Smooth muscle cell (in vitro differentiated cells): ENCODE measurements around the gene DEDD. TPM values are rescaled to one million over a fixed set of nuclear protein-coding genes. Genes with fewer than 3 reads are reported as not detected.

Experiments used
- DNase-seq: peaks from one replicate; lab custom pipeline; 2025; ENCODE audit not compliant: unreplicated experiment; lab: John Stamatoyannopoulos, UW
- H2AFZ ChIP-seq: fragments of 200-600 bp; sonication (generic); 2 replicates; pipeline ENCODE4 v1.6.0; 2016; ENCODE audit warnings: antibody characterized with exemption, low read depth, mild to moderate bottlenecking
- H3F3A ChIP-seq: fragments of 200-600 bp; sonication (generic); 2 replicates; pipeline ENCODE4 v1.6.0; 2017; ENCODE audit warnings: antibody characterized with exemption, low read depth
- H3K27ac ChIP-seq: fragments of 200-600 bp; sonication (generic); 2 replicates; pipeline ENCODE4 v1.5.1; 2016; ENCODE audit warnings: low read depth, mild to moderate bottlenecking
- H3K27me3 ChIP-seq: fragments of 200-600 bp; sonication (generic); 2 replicates; pipeline ENCODE4 v1.6.1; 2016; ENCODE audit warnings: low read depth, mild to moderate bottlenecking
- H3K36me3 ChIP-seq: fragments of 200-600 bp; sonication (generic); 2 replicates; pipeline ENCODE4 v1.5.1; 2016; ENCODE audit warnings: low read depth
- H3K4me1 ChIP-seq: fragments of 200-600 bp; sonication (generic); 2 replicates; pipeline ENCODE4 v1.5.1; 2016; ENCODE audit warnings: low read depth
- H3K4me2 ChIP-seq: fragments of 200-600 bp; sonication (generic); 2 replicates; pipeline ENCODE4 v1.6.0; 2016; ENCODE audit warnings: mild to moderate bottlenecking
- H3K4me3 ChIP-seq: fragments of 200-600 bp; sonication (generic); 2 replicates; pipeline ENCODE4 v1.5.1; 2016; ENCODE audit warnings: mild to moderate bottlenecking
- H3K79me2 ChIP-seq: fragments of 200-600 bp; sonication (generic); 2 replicates; pipeline ENCODE4 v1.6.0; 2016; ENCODE audit warnings: low read depth, mild to moderate bottlenecking
- H3K9ac ChIP-seq: fragments of 200-600 bp; sonication (generic); 2 replicates; pipeline ENCODE4 v1.6.0; 2016; ENCODE audit warnings: low read depth
- H3K9me3 ChIP-seq: fragments of 200-600 bp; sonication (generic); replicated peaks from 2 replicates; pipeline ENCODE4 v1.5.1; 2016; ENCODE audit warnings: low read depth
- H4K20me1 ChIP-seq: fragments of 200-600 bp; sonication (generic); 2 replicates; pipeline ENCODE4 v1.6.0; 2016; ENCODE audit warnings: low read depth
- CTCF ChIP-seq: fragments of 200-600 bp; sonication (generic); IDR thresholded peaks from 2 replicates; pipeline ENCODE4 v1.5.1; 2017; ENCODE audit warnings: borderline replicate concordance, mild to moderate bottlenecking, antibody characterized with exemption; ENCODE audit not compliant: insufficient read depth, poor library complexity, severe bottlenecking
- WGBS: methylation state at CpG from one replicate; pipeline ENCODE4 v1.1.7; 2016; ENCODE audit warnings: low lambda C conversion rate; 5-methylcytosine and 5-hydroxymethylcytosine counted together
- polyA plus RNA-seq: library from polyadenylated mRNA; unstranded; fragments of >200 nt; fragmentation: Nextera tagmentation; extraction: Ambion mirVana; gene quantifications from 2 replicates; pipeline ENCODE4 v1.2.1, GENCODE V29; 2016
- total RNA-seq: library from RNA; depleted of rRNA; stranded (reverse); fragments of >200 nt; gene quantifications from 2 replicates; pipeline ENCODE4 v1.2.3, GENCODE V29; 2014

Gene DEDD
- total and polyA plus RNA-seq, 2 experiments from 2014 or later: 36.3 to 38.6 TPM

DNA sequence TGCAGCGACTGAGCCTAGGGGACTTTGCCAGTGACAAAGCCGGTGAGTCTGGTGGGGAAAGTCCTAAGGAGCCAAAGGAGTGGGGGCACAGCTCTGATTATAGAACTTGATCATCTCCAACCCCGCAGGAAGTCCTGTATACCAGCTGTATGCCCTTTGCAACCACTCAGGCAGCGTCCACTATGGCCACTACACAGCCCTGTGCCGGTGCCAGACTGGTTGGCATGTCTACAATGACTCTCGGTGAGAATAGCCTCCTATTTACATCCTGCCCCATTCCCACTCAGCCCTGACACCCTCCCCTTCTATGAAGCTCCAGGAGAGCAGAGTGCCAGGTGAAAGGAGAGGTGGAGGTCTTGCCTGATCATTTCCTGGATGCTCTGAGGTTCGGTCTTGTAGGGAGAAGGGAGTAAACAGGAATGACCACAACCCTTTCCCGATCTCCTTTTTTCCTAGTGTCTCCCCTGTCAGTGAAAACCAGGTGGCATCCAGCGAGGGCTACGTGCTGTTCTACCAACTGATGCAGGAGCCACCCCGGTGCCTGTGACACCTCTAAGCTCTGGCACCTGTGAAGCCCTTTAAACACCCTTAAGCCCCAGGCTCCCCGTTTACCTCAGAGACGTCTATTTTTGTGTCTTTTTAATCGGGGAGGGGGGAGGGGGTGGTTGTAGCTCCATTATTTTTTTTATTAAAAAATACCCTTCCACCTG is 32.6 kb upstream of the DEDD start:
- 79% methylated on average over 14 of the region's 14 CpGs for WGBS
- Histone ChIP-seq H4K20me1 (no peaks in the 10 kb centered on the region), H3K36me3 (no peaks in the 10 kb centered on the region), H3F3A (peaks cover 10% of the 10 kb centered on the region), H3K4me3 (peak overlapping the region; percentile 58), H3K9me3 (no peaks in the 10 kb centered on the region), H3K27me3 (no peaks in the 10 kb centered on the region), H3K4me1 (peaks cover 13% of the 10 kb centered on the region), H3K4me2 (peak overlapping the region; percentile 96), H3K27ac (peak overlapping the region; percentile 99), H3K79me2 (no peaks in the 10 kb centered on the region), H3K9ac (peak overlapping the region; percentile 96), H2AFZ (no peak overlapping the region)
- no peak for DNase-seq
- TF ChIP-seq CTCF: no peak

DNA sequence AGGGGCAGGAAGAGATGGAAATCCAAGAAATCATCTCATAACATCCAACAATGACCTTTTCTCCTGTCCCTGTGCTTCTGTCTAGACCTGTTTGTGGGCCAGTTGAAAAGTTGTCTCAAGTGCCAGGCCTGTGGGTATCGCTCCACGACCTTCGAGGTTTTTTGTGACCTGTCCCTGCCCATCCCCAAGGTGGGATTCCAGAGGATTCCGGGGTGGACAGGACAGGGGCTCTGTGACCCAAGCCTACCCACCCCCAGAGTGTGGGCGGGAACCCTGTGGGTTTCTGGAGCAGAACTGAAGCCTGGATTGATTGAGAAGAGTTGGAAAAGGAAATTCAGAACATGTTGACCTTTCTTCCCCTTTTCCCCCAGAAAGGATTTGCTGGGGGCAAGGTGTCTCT is 31.3 kb upstream of the DEDD start:
- 94% methylated on average over 5 of the region's 5 CpGs for WGBS
- Histone ChIP-seq H3K4me2 (no peak overlapping the region), H3K4me1 (peaks cover 15% of the 10 kb centered on the region), H3K79me2 (no peaks in the 10 kb centered on the region), H3K4me3 (no peak overlapping the region), H2AFZ (no peak overlapping the region), H3K9ac (no peak overlapping the region), H3K27me3 (no peaks in the 10 kb centered on the region), H4K20me1 (no peaks in the 10 kb centered on the region), H3K27ac (peak overlapping the region; percentile 99), H3K36me3 (no peaks in the 10 kb centered on the region), H3F3A (peaks cover 10% of the 10 kb centered on the region), H3K9me3 (no peaks in the 10 kb centered on the region)
- no peak for TF ChIP-seq CTCF
- DNase-seq: no peak

- Histone ChIP-seq H2AFZ (no peak overlapping the region), H3K9ac (no peak overlapping the region), H3K27me3 (no peaks in the 10 kb centered on the region), H3K4me1 (peaks cover 15% of the 10 kb centered on the region), H3K36me3 (no peaks in the 10 kb centered on the region), H3K9me3 (no peaks in the 10 kb centered on the region), H4K20me1 (no peaks in the 10 kb centered on the region), H3K79me2 (no peaks in the 10 kb centered on the region), H3F3A (peaks cover 10% of the 10 kb centered on the region), H3K4me2 (no peak overlapping the region), H3K27ac (no peak overlapping the region), H3K4me3 (no peak overlapping the region)
- no peak for TF ChIP-seq CTCF
- WGBS: 96% methylated on average over 10 of the region's 10 CpGs
- no peak for DNase-seq
Observed at GRCh38 chr1:161162806-161163205, 30.3 kb upstream of the DEDD start.

- WGBS: 64% methylated on average over 7 of the region's 7 CpGs
- Histone ChIP-seq H3K9me3 (no peaks in the 10 kb centered on the region), H3K27me3 (no peaks in the 10 kb centered on the region), H3K9ac (no peak overlapping the region), H3K4me3 (no peak overlapping the region), H3K27ac (no peak overlapping the region), H3K79me2 (no peaks in the 10 kb centered on the region), H3K4me2 (no peak overlapping the region), H3K4me1 (peaks cover 11% of the 10 kb centered on the region), H2AFZ (no peak overlapping the region), H3F3A (peaks cover 10% of the 10 kb centered on the region), H3K36me3 (no peaks in the 10 kb centered on the region), H4K20me1 (no peaks in the 10 kb centered on the region)
- TF ChIP-seq CTCF: no peak
- no peak for DNase-seq
Observed at GRCh38 chr1:161162052-161162451, 29.6 kb upstream of the DEDD start.
